Measurements from ENCODE around the gene CDC26.
"Not testable (repeated sequence)": the region's sequence is repeated elsewhere in the genome, so short reads cannot be mapped to it uniquely, and the experiment has no call there.

CDC26 gene

GRCh38 chr9:113298924-113299770 lies 23.8 kb upstream of the CDC26 start:
- TF ChIP-seq EZH2phosphoT487 (conservative IDR thresholded peaks at IDR 0.05; ENCODE audit: low read length), result no peak
- TF ChIP-seq CTCF (IDR thresholded peaks at IDR 0.05; ENCODE audit: insufficient read depth, low read length, poor library complexity, severe bottlenecking), result no peak
- Histone ChIP-seq H4K20me1 (ENCODE audit: low read depth, low read length) (no peaks in the 10 kb centered on the region), H3K9me3 (ENCODE audit: insufficient read depth, low read length) (no peaks in the 10 kb centered on the region), H3K36me3 (ENCODE audit: low read length) (no peaks in the 10 kb centered on the region), H3K27ac (ENCODE audit: low read depth, low read length) (no peak overlapping the region), H3K27me3 (ENCODE audit: low read length) (no peaks in the 10 kb centered on the region), H3K4me2 (ENCODE audit: low read depth, low read length, poor library complexity, severe bottlenecking) (no peak overlapping the region), H3K79me2 (ENCODE audit: insufficient read depth, low read length) (no peaks in the 10 kb centered on the region), H3F3A (ENCODE audit: insufficient read depth) (no peaks in the 10 kb centered on the region), H3K9ac (ENCODE audit: low read length) (no peak overlapping the region), H3K9me2 (replicated peaks; ENCODE audit: insufficient read depth, low read length) (no peaks in the 10 kb centered on the region), H3K4me3 (ENCODE audit: insufficient read depth, low read length, poor library complexity, severe bottlenecking) (no peak overlapping the region), H2AFZ (ENCODE audit: low read depth, low read length, severe bottlenecking) (no peak overlapping the region)

GRCh38 chr9:113298311-113298710 lies 22.9 kb upstream of the CDC26 start:
- H3K79me2 ChIP-seq (ENCODE audit: insufficient read depth, low read length), result no peaks in the 10 kb centered on the region
- no peaks in the 10 kb centered on the region for H4K20me1 ChIP-seq (ENCODE audit: low read depth, low read length)
- H3K36me3 ChIP-seq (ENCODE audit: low read length), result no peaks in the 10 kb centered on the region
- no peaks in the 10 kb centered on the region for H3K9me2 ChIP-seq (replicated peaks; ENCODE audit: insufficient read depth, low read length)
- no peak overlapping the region for H3K27ac ChIP-seq (ENCODE audit: low read depth, low read length)
- H2AFZ ChIP-seq (ENCODE audit: low read depth, low read length, severe bottlenecking), result no peak overlapping the region
- H3K9me3 ChIP-seq (ENCODE audit: insufficient read depth, low read length), result no peaks in the 10 kb centered on the region
- H3K4me2 ChIP-seq (ENCODE audit: low read depth, low read length, poor library complexity, severe bottlenecking), result no peak overlapping the region
- H3F3A ChIP-seq (ENCODE audit: insufficient read depth), result no peaks in the 10 kb centered on the region
- H3K27me3 ChIP-seq (ENCODE audit: low read length), result no peaks in the 10 kb centered on the region
- no peak overlapping the region for H3K4me3 ChIP-seq (ENCODE audit: insufficient read depth, low read length, poor library complexity, severe bottlenecking)
- H3K9ac ChIP-seq (ENCODE audit: low read length), result no peak overlapping the region
- TF ChIP-seq CTCF (IDR thresholded peaks at IDR 0.05; ENCODE audit: insufficient read depth, low read length, poor library complexity, severe bottlenecking), result no peak
- TF ChIP-seq EZH2phosphoT487 (conservative IDR thresholded peaks at IDR 0.05; ENCODE audit: low read length), result no peak

GRCh38 chr9:113296796-113297558 lies 21.6 kb upstream of the CDC26 start:
- peaks cover 4% of the 10 kb centered on the region; the same call in 1 of the 2 replicates for H3K36me3 ChIP-seq (ENCODE audit: low read length)
- H2AFZ ChIP-seq (ENCODE audit: low read depth, low read length, severe bottlenecking), result no peak overlapping the region
- no peak overlapping the region for H3K27ac ChIP-seq (ENCODE audit: low read depth, low read length)
- no peak for TF ChIP-seq CTCF (IDR thresholded peaks at IDR 0.05; ENCODE audit: insufficient read depth, low read length, poor library complexity, severe bottlenecking)
- no peak for TF ChIP-seq EZH2phosphoT487 (conservative IDR thresholded peaks at IDR 0.05; ENCODE audit: low read length)
- no peak overlapping the region for H3K9ac ChIP-seq (ENCODE audit: low read length)
- no peaks in the 10 kb centered on the region for H3K79me2 ChIP-seq (ENCODE audit: insufficient read depth, low read length)
- H3K4me3 ChIP-seq (ENCODE audit: insufficient read depth, low read length, poor library complexity, severe bottlenecking), result no peak overlapping the region
- H3K9me2 ChIP-seq (replicated peaks; ENCODE audit: insufficient read depth, low read length), result no peaks in the 10 kb centered on the region
- no peaks in the 10 kb centered on the region for H3K9me3 ChIP-seq (ENCODE audit: insufficient read depth, low read length)
- H4K20me1 ChIP-seq (ENCODE audit: low read depth, low read length), result no peaks in the 10 kb centered on the region
- H3F3A ChIP-seq (ENCODE audit: insufficient read depth), result no peaks in the 10 kb centered on the region
- H3K4me2 ChIP-seq (ENCODE audit: low read depth, low read length, poor library complexity, severe bottlenecking), result no peak overlapping the region
- no peaks in the 10 kb centered on the region for H3K27me3 ChIP-seq (ENCODE audit: low read length)

- H3K79me2 ChIP-seq (ENCODE audit: insufficient read depth, low read length); H3K9me3 ChIP-seq (ENCODE audit: insufficient read depth, low read length); H3K36me3 ChIP-seq (ENCODE audit: low read length); H3K27ac ChIP-seq (ENCODE audit: low read depth, low read length); H3K4me3 ChIP-seq (ENCODE audit: insufficient read depth, low read length, poor library complexity, severe bottlenecking); H3K9me2 ChIP-seq (replicated peaks; ENCODE audit: insufficient read depth, low read length); H2AFZ ChIP-seq (ENCODE audit: low read depth, low read length, severe bottlenecking); H3K9ac ChIP-seq (ENCODE audit: low read length); H3K4me2 ChIP-seq (ENCODE audit: low read depth, low read length, poor library complexity, severe bottlenecking); H3F3A ChIP-seq (ENCODE audit: insufficient read depth); H3K27me3 ChIP-seq (ENCODE audit: low read length); H4K20me1 ChIP-seq (ENCODE audit: low read depth, low read length): not testable (repeated sequence)
Measured at GRCh38 chr9:113296247-113296646, 20.9 kb upstream of the CDC26 start.

All from SU-DHL-6 (cell line).